Progenitor cell of endocrine pancreas (in vitro differentiated cells): Measurements from ENCODE around the gene PRDM16. TPM values are rescaled to one million over a fixed set of nuclear protein-coding genes. Genes with fewer than 3 reads are reported as not detected.
A peak's percentile ranks its signal among the peaks of the same experiment; 100 is the strongest.

ENCODE experiments used
- DNase-seq: peaks from one replicate; pipeline ENCODE4 v3.0.0; 2021; ENCODE audit warnings: low spot score; ENCODE audit not compliant: unreplicated experiment
- H3K27ac Mint-ChIP-seq: 2 replicates; pipeline ENCODE4 v1.8.0; 2021; ENCODE audit warnings: mild to moderate bottlenecking, moderate library complexity, mixed read lengths
- H3K27me3 Mint-ChIP-seq: 2 replicates; pipeline ENCODE4 v1.8.0; 2021; ENCODE audit warnings: mixed read lengths
- H3K36me3 Mint-ChIP-seq: 2 replicates; pipeline ENCODE4 v1.8.0; 2022; ENCODE audit warnings: mixed read lengths; ENCODE audit not compliant: insufficient read depth
- H3K4me1 Mint-ChIP-seq: 2 replicates; pipeline ENCODE4 v1.8.0; 2021; ENCODE audit warnings: low read depth, mixed read lengths
- H3K4me3 Mint-ChIP-seq: 2 replicates; pipeline ENCODE4 v1.8.0; 2021; ENCODE audit warnings: low read depth, mild to moderate bottlenecking, moderate library complexity, mixed read lengths
- H3K9me3 Mint-ChIP-seq: 2 replicates; pipeline ENCODE4 v1.8.0; 2021; ENCODE audit warnings: low read depth, mixed read lengths
- CTCF ChIP-seq: fragments of 200-600 bp; sonication (generic); IDR thresholded peaks from one replicate; pipeline ENCODE4 v1.5.0; 2021; ENCODE audit warnings: antibody characterized with exemption, mild to moderate bottlenecking; ENCODE audit not compliant: unreplicated experiment
- total RNA-seq: library from RNA; stranded (reverse); gene quantifications from 2 replicates; pipeline ENCODE4 v1.2.1, GENCODE V29; 2021

PRDM16 gene
- total RNA-seq, 1 donor from 2014 or later, result 69.1 TPM

- peaks cover 23% of the 10 kb centered on the region for H3K36me3 Mint-ChIP-seq
- no peak for TF ChIP-seq CTCF
- no peak overlapping the region for H3K4me3 Mint-ChIP-seq
- no peak overlapping the region for H3K27ac Mint-ChIP-seq
- H3K9me3 Mint-ChIP-seq, result no peaks in the 10 kb centered on the region
- H3K27me3 Mint-ChIP-seq, result no peaks in the 10 kb centered on the region
- H3K4me1 Mint-ChIP-seq, result no peaks in the 10 kb centered on the region
- no peak for DNase-seq
Observed at GRCh38 chr1:3430820-3431219, 361.8 kb downstream of the PRDM16 start.

GRCh38 chr1:3431266-3431665 is 362.3 kb downstream of the PRDM16 start:
- Mint-ChIP-seq H3K4me3 (no peak overlapping the region), H3K27ac (no peak overlapping the region), H3K9me3 (no peaks in the 10 kb centered on the region), H3K36me3 (peaks cover 27% of the 10 kb centered on the region), H3K4me1 (no peaks in the 10 kb centered on the region), H3K27me3 (no peaks in the 10 kb centered on the region)
- no peak for DNase-seq
- TF ChIP-seq CTCF, result peak; percentile 42

DNA sequence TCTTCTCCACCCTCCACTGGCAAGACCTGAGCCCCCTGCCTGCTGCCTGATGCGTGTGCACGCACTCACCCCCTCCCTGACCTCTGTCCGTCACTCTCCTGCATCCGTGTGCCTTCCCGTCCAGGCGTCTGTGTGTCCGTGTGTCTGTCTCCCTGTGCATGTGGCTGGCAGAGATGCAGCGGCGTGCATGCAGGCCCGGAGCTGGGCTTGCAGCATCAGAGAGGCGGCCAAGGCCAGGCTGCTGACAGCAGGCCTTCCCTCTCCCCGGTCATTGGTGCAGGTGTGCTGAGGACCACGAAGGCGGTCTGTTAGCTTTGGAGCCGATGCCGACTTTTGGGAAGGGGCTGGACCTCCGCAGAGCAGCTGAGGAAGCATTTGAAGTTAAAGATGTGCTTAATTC is 362.7 kb downstream of the PRDM16 start:
- H3K9me3 Mint-ChIP-seq, result no peaks in the 10 kb centered on the region
- H3K4me3 Mint-ChIP-seq, result no peak overlapping the region
- no peaks in the 10 kb centered on the region for H3K4me1 Mint-ChIP-seq
- H3K27ac Mint-ChIP-seq, result no peak overlapping the region
- no peak for DNase-seq
- peaks cover 24% of the 10 kb centered on the region for H3K36me3 Mint-ChIP-seq
- no peak for TF ChIP-seq CTCF
- H3K27me3 Mint-ChIP-seq, result no peaks in the 10 kb centered on the region

- no peaks in the 10 kb centered on the region for H3K27me3 Mint-ChIP-seq
- no peaks in the 10 kb centered on the region for H3K9me3 Mint-ChIP-seq
- peak overlapping the region; percentile 61 for H3K27ac Mint-ChIP-seq
Observed at GRCh38 chr1:3432306-3432705, 363.3 kb downstream of the PRDM16 start.

GRCh38 chr1:3433076-3433475 is 364.1 kb downstream of the PRDM16 start:
- Mint-ChIP-seq H3K4me3 (no peak overlapping the region), H3K36me3 (peaks cover 24% of the 10 kb centered on the region), H3K4me1 (no peaks in the 10 kb centered on the region), H3K9me3 (no peaks in the 10 kb centered on the region), H3K27me3 (no peaks in the 10 kb centered on the region), H3K27ac (no peak overlapping the region)
- TF ChIP-seq CTCF, result no peak
- no peak for DNase-seq

More at GRCh38 chr1:3432306-3432705, 363.3 kb downstream of the PRDM16 start:
- DNase-seq, result no peak
- Mint-ChIP-seq H3K36me3 (peaks cover 23% of the 10 kb centered on the region), H3K4me3 (no peak overlapping the region), H3K4me1 (no peaks in the 10 kb centered on the region)
- TF ChIP-seq CTCF, result no peak
